Muscle layer of colon (tissue), 2 donors: ENCODE measurements around the gene ABCC2.

ENCODE experiments used
- H3K27ac ChIP-seq: one replicate; pipeline ENCODE4 v1.7.0; 2013; ENCODE audit warnings: low read depth, mild to moderate bottlenecking, low read length, moderate library complexity
- H3K27me3 ChIP-seq, 2 donors: one replicate each; pipeline ENCODE4 v1.7.0; 2013; ENCODE audit warnings: low read length in 2 of 2, mild to moderate bottlenecking in 2 of 2; ENCODE audit not compliant: insufficient read depth in 2 of 2, control insufficient read depth in 1 of 2
- H3K36me3 ChIP-seq: one replicate; pipeline ENCODE4 v1.7.0; 2013; ENCODE audit warnings: mild to moderate bottlenecking, low read length; ENCODE audit not compliant: insufficient read depth
- H3K4me1 ChIP-seq: one replicate; pipeline ENCODE4 v1.7.0; 2013; ENCODE audit warnings: mild to moderate bottlenecking, low read length; ENCODE audit not compliant: insufficient read depth
- H3K4me3 ChIP-seq, 2 donors: one replicate each; pipeline ENCODE4 v1.7.0; 2013; ENCODE audit warnings: low read length in 2 of 2, low read depth in 1 of 2, mild to moderate bottlenecking in 1 of 2, moderate library complexity in 1 of 2
- H3K9ac ChIP-seq: one replicate; pipeline ENCODE4 v1.7.0; 2013; ENCODE audit warnings: low read length
- H3K9me3 ChIP-seq: one replicate; pipeline ENCODE4 v1.7.0; 2013; ENCODE audit warnings: mild to moderate bottlenecking, low read length
- donor health status: abdominal sarcoma.
- donor health status: Adenocarcinoma of cecum.

The ABCC2 gene

GRCh38 chr10:99843310-99843709, 60.9 kb downstream of the ABCC2 start:
- Histone ChIP-seq H3K4me1 (peaks cover 5% of the 10 kb centered on the region), H3K36me3 (no peaks in the 10 kb centered on the region), H3K4me3 (no peak overlapping the region), H3K27me3 (no peaks in the 10 kb centered on the region), H3K9ac (no peak overlapping the region), H3K9me3 (no peaks in the 10 kb centered on the region), H3K27ac (no peak overlapping the region)

DNA sequence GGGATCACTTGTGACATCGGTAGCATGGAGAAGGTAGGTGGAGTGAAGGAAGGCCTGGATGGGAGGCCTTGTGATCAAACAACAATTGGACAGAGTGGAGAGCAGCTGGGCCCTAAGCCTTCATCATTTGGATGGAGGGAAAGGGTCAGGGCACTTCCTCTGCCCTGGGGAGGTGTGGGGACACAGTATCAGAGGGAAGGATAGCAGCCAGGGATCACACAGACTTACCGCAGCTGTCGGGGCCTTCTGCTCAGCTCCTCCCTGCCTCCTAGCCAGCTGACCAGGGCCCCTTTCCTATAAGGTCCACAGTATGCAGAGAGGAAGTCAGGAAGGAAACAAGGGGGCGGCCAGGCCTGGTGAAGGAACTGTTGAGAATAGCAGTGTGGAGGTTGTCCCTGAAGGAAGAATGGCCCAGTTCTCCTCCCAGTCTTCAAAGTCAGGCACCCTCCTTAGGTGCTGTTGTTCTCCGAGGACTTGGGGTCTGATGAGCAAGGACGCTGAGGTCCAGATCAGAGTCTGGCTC, 62.1 kb downstream of the ABCC2 start:
- Histone ChIP-seq H3K4me1 (peaks cover 5% of the 10 kb centered on the region), H3K9me3 (no peaks in the 10 kb centered on the region), H3K27ac (no peak overlapping the region), H3K4me3 (no peak overlapping the region), H3K27me3 (no peaks in the 10 kb centered on the region), H3K36me3 (no peaks in the 10 kb centered on the region), H3K9ac (no peak overlapping the region)

GRCh38 chr10:99845837-99846382, 63.5 kb downstream of the ABCC2 start:
- H3K9ac ChIP-seq = no peak overlapping the region
- H3K36me3 ChIP-seq = no peaks in the 10 kb centered on the region
- peak overlapping the region; percentile 35 for H3K27ac ChIP-seq

GRCh38 chr10:99849057-99849456, 66.6 kb downstream of the ABCC2 start:
- H3K9me3 ChIP-seq = no peaks in the 10 kb centered on the region
- no peak overlapping the region for H3K27ac ChIP-seq
- H3K4me1 ChIP-seq = peaks cover 5% of the 10 kb centered on the region
- H3K4me3 ChIP-seq = no peak overlapping the region
- H3K36me3 ChIP-seq = no peaks in the 10 kb centered on the region
- no peak overlapping the region for H3K9ac ChIP-seq
- H3K27me3 ChIP-seq = no peaks in the 10 kb centered on the region

More at GRCh38 chr10:99845837-99846382, 63.5 kb downstream of the ABCC2 start:
- Histone ChIP-seq H3K4me3 (peak overlapping the region in 1 of 2 donors; percentile 33), H3K9me3 (no peaks in the 10 kb centered on the region), H3K4me1 (peaks cover 5% of the 10 kb centered on the region), H3K27me3 (no peaks in the 10 kb centered on the region)

GRCh38 chr10:99849536-99849935, 67.1 kb downstream of the ABCC2 start:
- no peak overlapping the region for H3K9ac ChIP-seq
- no peaks in the 10 kb centered on the region for H3K9me3 ChIP-seq

GRCh38 chr10:99850021-99850766, 67.8 kb downstream of the ABCC2 start:
- Histone ChIP-seq H3K4me3 (no peak overlapping the region), H3K4me1 (peaks cover 5% of the 10 kb centered on the region), H3K27ac (no peak overlapping the region), H3K9me3 (no peaks in the 10 kb centered on the region), H3K36me3 (no peaks in the 10 kb centered on the region), H3K27me3 (no peaks in the 10 kb centered on the region), H3K9ac (no peak overlapping the region)

More at GRCh38 chr10:99849536-99849935, 67.1 kb downstream of the ABCC2 start:
- peaks cover 5% of the 10 kb centered on the region for H3K4me1 ChIP-seq
- no peaks in the 10 kb centered on the region for H3K36me3 ChIP-seq
- no peaks in the 10 kb centered on the region for H3K27me3 ChIP-seq
- H3K4me3 ChIP-seq = no peak overlapping the region
- no peak overlapping the region for H3K27ac ChIP-seq

- Histone ChIP-seq H3K4me3 (no peak overlapping the region), H3K36me3 (no peaks in the 10 kb centered on the region), H3K9me3 (no peaks in the 10 kb centered on the region), H3K4me1 (no peaks in the 10 kb centered on the region), H3K27ac (no peak overlapping the region), H3K9ac (no peak overlapping the region), H3K27me3 (no peaks in the 10 kb centered on the region)
These were observed 68.4 kb downstream of the ABCC2 start for GRCh38 chr10:99850767-99851340.

- Histone ChIP-seq H3K27ac (no peak overlapping the region), H3K27me3 (no peaks in the 10 kb centered on the region), H3K36me3 (no peaks in the 10 kb centered on the region), H3K9me3 (no peaks in the 10 kb centered on the region), H3K9ac (no peak overlapping the region), H3K4me1 (no peaks in the 10 kb centered on the region), H3K4me3 (no peak overlapping the region)
These were observed 69.4 kb downstream of the ABCC2 start for GRCh38 chr10:99851825-99852224.

- H3K9me3 ChIP-seq = no peaks in the 10 kb centered on the region
- no peaks in the 10 kb centered on the region for H3K4me1 ChIP-seq
- no peak overlapping the region for H3K9ac ChIP-seq
- no peaks in the 10 kb centered on the region for H3K27me3 ChIP-seq
- no peak overlapping the region for H3K4me3 ChIP-seq
- no peaks in the 10 kb centered on the region for H3K36me3 ChIP-seq
- H3K27ac ChIP-seq = no peak overlapping the region
These were observed 70.2 kb downstream of the ABCC2 start for GRCh38 chr10:99852481-99853213.

GRCh38 chr10:99853655-99854054, 71.2 kb downstream of the ABCC2 start:
- Histone ChIP-seq H3K27me3 (no peaks in the 10 kb centered on the region), H3K4me1 (no peaks in the 10 kb centered on the region), H3K27ac (no peak overlapping the region), H3K4me3 (no peak overlapping the region), H3K9ac (no peak overlapping the region), H3K9me3 (no peaks in the 10 kb centered on the region), H3K36me3 (no peaks in the 10 kb centered on the region)

DNA sequence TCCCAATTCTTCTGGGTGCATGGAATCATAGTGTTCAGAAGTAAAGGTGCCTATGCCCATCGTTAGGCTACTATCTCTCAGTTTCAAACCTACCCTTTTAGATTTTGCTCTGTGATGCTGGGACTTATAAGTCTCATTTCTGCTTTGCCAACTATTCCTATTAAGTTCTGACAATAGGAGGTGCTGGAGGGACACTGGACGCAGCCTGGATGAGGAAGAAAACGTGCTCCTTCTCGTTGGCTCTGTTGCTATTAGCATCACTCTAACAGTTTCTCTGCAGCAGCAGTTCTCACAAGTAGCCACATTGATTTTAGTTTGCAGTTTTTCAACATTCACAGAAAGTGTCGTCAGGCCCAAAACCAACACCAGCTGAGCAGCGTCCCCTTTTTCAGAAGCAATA, 72.4 kb downstream of the ABCC2 start:
- no peak overlapping the region for H3K4me3 ChIP-seq
- H3K9ac ChIP-seq = no peak overlapping the region
- no peaks in the 10 kb centered on the region for H3K4me1 ChIP-seq
- no peak overlapping the region for H3K27ac ChIP-seq
- H3K27me3 ChIP-seq = no peaks in the 10 kb centered on the region
- no peaks in the 10 kb centered on the region for H3K36me3 ChIP-seq
- no peaks in the 10 kb centered on the region for H3K9me3 ChIP-seq
